ENCODE results near the gene CHPF.

Gene CHPF

GRCh38 chr2:219543596-219544358, at the start of gene CHPF, which contains the start of gene TMEM198:
Gene CHPF (minus strand): TSS chr2:219543809. CDS start chr2:219543538, 271 bp downstream.
Gene TMEM198 (plus strand): TSS chr2:219544028. CDS start chr2:219544728, 700 bp downstream.
- peak; percentile 96 for DNase-seq

- no peak for DNase-seq
These were observed 49.5 kb upstream of the CHPF start for GRCh38 chr2:219593154-219593553.

- no peak for DNase-seq
These were observed 49.1 kb upstream of the CHPF start for GRCh38 chr2:219592736-219593135.

- no peak for DNase-seq
These were observed 47.5 kb upstream of the CHPF start for GRCh38 chr2:219591091-219591490.

GRCh38 chr2:219581346-219581745, 37.7 kb upstream of the CHPF start:
- DNase-seq: no peak

- no peak for DNase-seq
These were observed 35.4 kb upstream of the CHPF start for GRCh38 chr2:219578811-219579613.

GRCh38 chr2:219576505-219577388, 33.1 kb upstream of the CHPF start:
- DNase-seq: no peak

GRCh38 chr2:219575566-219576504, 32.2 kb upstream of the CHPF start:
- no peak for DNase-seq

GRCh38 chr2:219574484-219575311, 31.1 kb upstream of the CHPF start:
- no peak for DNase-seq

GRCh38 chr2:219573166-219573565, 29.6 kb upstream of the CHPF start:
- no peak for DNase-seq

- no peak for DNase-seq
These were observed 28.8 kb upstream of the CHPF start, which contains the start of gene INHA for GRCh38 chr2:219572237-219573001. Gene INHA (plus strand): TSS chr2:219572310. CDS start chr2:219572375, 65 bp downstream.

GRCh38 chr2:219571311-219572236, 28.0 kb upstream of the CHPF start, which contains the start of gene OBSL1:
Gene OBSL1 (minus strand): TSS chr2:219571539. CDS start chr2:219571232, 307 bp downstream.
- DNase-seq: peak; percentile 66

GRCh38 chr2:219570924-219571310, 27.3 kb upstream of the CHPF start:
- no peak for DNase-seq

GRCh38 chr2:219570194-219570923, 26.8 kb upstream of the CHPF start:
- DNase-seq: no peak

GRCh38 chr2:219569635-219570034, 26.0 kb upstream of the CHPF start:
- DNase-seq: no peak

GRCh38 chr2:219569041-219569440, 25.4 kb upstream of the CHPF start:
- no peak for DNase-seq

GRCh38 chr2:219567791-219568361, 24.3 kb upstream of the CHPF start:
- DNase-seq: no peak

GRCh38 chr2:219567131-219567530, 23.5 kb upstream of the CHPF start:
- DNase-seq: no peak
